HG03103 (cell line): Measurements from ENCODE around the gene PHLDA1.

Experiments used
- ATAC-seq: cut with Tn5 transposase; IDR thresholded peaks from one replicate; pipeline ENCODE4 v1.9.1; 2021; ENCODE audit warnings: low read depth; ENCODE audit not compliant: unreplicated experiment

The PHLDA1 gene

GRCh38 chr12:76038176-76038575 is 6.6 kb upstream of the PHLDA1 start:
- no peak for ATAC-seq

- ATAC-seq, result peak; percentile 64
Observed at GRCh38 chr12:76037130-76038103, 5.8 kb upstream of the PHLDA1 start.

- no peak for ATAC-seq
Observed at GRCh38 chr12:76035045-76035444, 3.5 kb upstream of the PHLDA1 start.

- no peak for ATAC-seq
Observed at GRCh38 chr12:76033081-76034011, 1.8 kb upstream of the PHLDA1 start.

GRCh38 chr12:76032043-76032981 is 736 bp upstream of the PHLDA1 start:
- peak; percentile 9 for ATAC-seq

GRCh38 chr12:76031081-76031413 is 529 bp downstream of the PHLDA1 start:
- no peak for ATAC-seq

GRCh38 chr12:76030341-76031080 is 1.1 kb downstream of the PHLDA1 start:
- no peak for ATAC-seq

- no peak for ATAC-seq
Observed at GRCh38 chr12:76029982-76030340, 1.6 kb downstream of the PHLDA1 start.

GRCh38 chr12:76028571-76029277 is 2.9 kb downstream of the PHLDA1 start:
- ATAC-seq, result no peak

GRCh38 chr12:76026643-76027063 is 4.9 kb downstream of the PHLDA1 start:
- ATAC-seq, result no peak

GRCh38 chr12:76025601-76026575 is 5.7 kb downstream of the PHLDA1 start:
- no peak for ATAC-seq

- no peak for ATAC-seq
Observed at GRCh38 chr12:76024942-76025600, 6.5 kb downstream of the PHLDA1 start.

- ATAC-seq, result no peak
Observed at GRCh38 chr12:76024102-76024781, 7.3 kb downstream of the PHLDA1 start.

- ATAC-seq, result no peak
Observed at GRCh38 chr12:76023069-76023690, 8.4 kb downstream of the PHLDA1 start.

- no peak for ATAC-seq
Observed at GRCh38 chr12:76022506-76022905, 9.1 kb downstream of the PHLDA1 start.
